ENCODE measurements around the gene NLRP3.
"Not testable (repeated sequence)": the region's sequence is repeated elsewhere in the genome, so short reads cannot be mapped to it uniquely, and the experiment has no call there.

The NLRP3 gene

GRCh38 chr1:247415423-247416361 is at the start of gene NLRP3:
NLRP3 (plus strand) TSS chr1:247416173; CDS start chr1:247418801, 2,628 bp downstream.
- DNase-seq (ENCODE audit: low spot score) = no peak

GRCh38 chr1:247366345-247366744 is 49.6 kb upstream of the NLRP3 start:
- not testable (repeated sequence) for DNase-seq (ENCODE audit: low spot score)

GRCh38 chr1:247366926-247367645 is 48.9 kb upstream of the NLRP3 start:
- DNase-seq (ENCODE audit: low spot score) = no peak

GRCh38 chr1:247367786-247368422 is 48.1 kb upstream of the NLRP3 start:
- no peak for DNase-seq (ENCODE audit: low spot score)

- DNase-seq (ENCODE audit: low spot score) = no peak
These were observed 47.4 kb upstream of the NLRP3 start for GRCh38 chr1:247368490-247369145.

GRCh38 chr1:247370786-247371732 is 44.9 kb upstream of the NLRP3 start:
- DNase-seq (ENCODE audit: low spot score) = no peak

- no peak for DNase-seq (ENCODE audit: low spot score)
These were observed 44.1 kb upstream of the NLRP3 start for GRCh38 chr1:247371801-247372259.

- peak; percentile 19 for DNase-seq (ENCODE audit: low spot score)
These were observed 42.2 kb upstream of the NLRP3 start for GRCh38 chr1:247373721-247374141.

GRCh38 chr1:247374651-247375334 is 41.2 kb upstream of the NLRP3 start:
- not testable (repeated sequence) for DNase-seq (ENCODE audit: low spot score)

GRCh38 chr1:247375747-247376146 is 40.2 kb upstream of the NLRP3 start:
- no peak for DNase-seq (ENCODE audit: low spot score)

GRCh38 chr1:247376659-247377058 is 39.3 kb upstream of the NLRP3 start:
- no peak for DNase-seq (ENCODE audit: low spot score)

GRCh38 chr1:247377656-247378055 is 38.3 kb upstream of the NLRP3 start:
- not testable (repeated sequence) for DNase-seq (ENCODE audit: low spot score)

- no peak for DNase-seq (ENCODE audit: low spot score)
These were observed 37.5 kb upstream of the NLRP3 start for GRCh38 chr1:247378334-247379073.

- no peak for DNase-seq (ENCODE audit: low spot score)
These were observed 30.7 kb upstream of the NLRP3 start for GRCh38 chr1:247385283-247385682.

- no peak for DNase-seq (ENCODE audit: low spot score)
These were observed 29.8 kb upstream of the NLRP3 start for GRCh38 chr1:247386217-247386616.

- no peak for DNase-seq (ENCODE audit: low spot score)
These were observed 29.3 kb upstream of the NLRP3 start for GRCh38 chr1:247386687-247387086.

- DNase-seq (ENCODE audit: low spot score) = no peak
These were observed 28.9 kb upstream of the NLRP3 start for GRCh38 chr1:247387096-247387495.

- no peak for DNase-seq (ENCODE audit: low spot score)
These were observed 28.4 kb upstream of the NLRP3 start for GRCh38 chr1:247387565-247387964.

GRCh38 chr1:247390116-247390791 is 25.7 kb upstream of the NLRP3 start:
- DNase-seq (ENCODE audit: low spot score) = peak; percentile 85

Measured in cerebellar cortex (tissue), 1 donor.